ENCODE data around the gene DNAH2.

DNA sequence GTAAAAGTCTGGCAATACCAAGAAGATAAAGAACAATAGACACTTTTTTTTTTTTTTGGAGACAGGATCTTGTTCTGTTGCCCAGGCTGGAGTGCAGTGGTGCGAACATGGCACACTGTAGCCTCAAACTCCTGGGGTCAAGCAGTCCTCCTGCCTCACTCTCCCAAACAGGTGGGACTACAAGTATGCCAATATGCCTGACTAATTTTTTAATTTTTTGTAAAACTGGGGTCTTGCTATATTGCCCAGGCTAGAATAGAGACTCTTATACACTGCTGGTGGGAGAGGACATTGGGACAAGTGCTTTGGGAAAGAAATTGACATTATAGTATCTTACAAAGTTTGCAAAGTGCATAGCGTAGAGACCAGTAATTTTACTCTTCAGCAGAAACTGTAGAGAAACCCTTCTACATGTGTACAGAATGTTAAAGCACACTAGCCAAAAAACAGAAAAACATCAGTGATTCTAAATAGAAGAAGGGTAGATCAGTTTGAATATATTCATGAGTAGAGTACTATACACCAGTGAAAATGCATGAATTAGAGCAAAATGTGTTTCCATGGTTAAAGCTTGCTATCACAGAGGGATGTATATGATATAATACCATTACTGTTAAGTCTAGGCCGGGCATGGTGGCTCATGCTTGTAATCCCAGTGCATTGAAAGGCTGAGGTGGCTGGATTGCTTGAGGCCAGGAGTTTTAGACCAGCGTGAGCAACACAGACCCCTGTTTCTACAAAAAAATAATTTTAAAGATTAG is 19.5 kb upstream of the DNAH2 start:
- TF ChIP-seq, protein P1, sequence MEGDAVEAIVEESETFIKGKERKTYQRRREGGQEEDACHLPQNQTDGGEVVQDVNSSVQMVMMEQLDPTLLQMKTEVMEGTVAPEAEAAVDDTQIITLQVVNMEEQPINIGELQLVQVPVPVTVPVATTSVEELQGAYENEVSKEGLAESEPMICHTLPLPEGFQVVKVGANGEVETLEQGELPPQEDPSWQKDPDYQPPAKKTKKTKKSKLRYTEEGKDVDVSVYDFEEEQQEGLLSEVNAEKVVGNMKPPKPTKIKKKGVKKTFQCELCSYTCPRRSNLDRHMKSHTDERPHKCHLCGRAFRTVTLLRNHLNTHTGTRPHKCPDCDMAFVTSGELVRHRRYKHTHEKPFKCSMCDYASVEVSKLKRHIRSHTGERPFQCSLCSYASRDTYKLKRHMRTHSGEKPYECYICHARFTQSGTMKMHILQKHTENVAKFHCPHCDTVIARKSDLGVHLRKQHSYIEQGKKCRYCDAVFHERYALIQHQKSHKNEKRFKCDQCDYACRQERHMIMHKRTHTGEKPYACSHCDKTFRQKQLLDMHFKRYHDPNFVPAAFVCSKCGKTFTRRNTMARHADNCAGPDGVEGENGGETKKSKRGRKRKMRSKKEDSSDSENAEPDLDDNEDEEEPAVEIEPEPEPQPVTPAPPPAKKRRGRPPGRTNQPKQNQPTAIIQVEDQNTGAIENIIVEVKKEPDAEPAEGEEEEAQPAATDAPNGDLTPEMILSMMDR (IDR thresholded peaks at IDR 0.05): no peak
- no peak for TF ChIP-seq POLR2A (IDR thresholded peaks at IDR 0.05)

Data from sigmoid colon (tissue), 3 donors.